Stimulated activated CD8-positive, alpha-beta memory T cell treated with anti-CD3 and anti-CD28 coated beads, Interleukin-4, amount 100 ng/mL, for 48 hours (primary cell): ENCODE results near the gene GPSM1.
"Not testable (repeated sequence)": the region's sequence is repeated elsewhere in the genome, so short reads cannot be mapped to it uniquely, and the experiment has no call there.

Experiments used
- DNase-seq: peaks from one replicate; pipeline ENCODE4 v3.0.0-alpha.2; 2020

Gene GPSM1

GRCh38 chr9:136318776-136319241, 8.5 kb upstream of the GPSM1 start:
- no peak for DNase-seq

GRCh38 chr9:136319244-136319643, 8.1 kb upstream of the GPSM1 start:
- not testable (repeated sequence) for DNase-seq

GRCh38 chr9:136319955-136320354, 7.4 kb upstream of the GPSM1 start:
- DNase-seq = not testable (repeated sequence)

GRCh38 chr9:136320972-136321371, 6.4 kb upstream of the GPSM1 start:
- not testable (repeated sequence) for DNase-seq

GRCh38 chr9:136321561-136321960, 5.8 kb upstream of the GPSM1 start:
- DNase-seq = no peak

GRCh38 chr9:136322756-136323330, 4.5 kb upstream of the GPSM1 start:
- DNase-seq = no peak

- no peak for DNase-seq
These were observed 4.0 kb upstream of the GPSM1 start for GRCh38 chr9:136323371-136323789.

GRCh38 chr9:136324501-136325300, 2.6 kb upstream of the GPSM1 start:
- no peak for DNase-seq

- no peak for DNase-seq
These were observed 2.0 kb upstream of the GPSM1 start for GRCh38 chr9:136325358-136325757.

GRCh38 chr9:136326061-136326760, 1.1 kb upstream of the GPSM1 start:
- no peak for DNase-seq

GRCh38 chr9:136326761-136327303, 507 bp upstream of the GPSM1 start:
- DNase-seq = no peak

- no peak for DNase-seq
These were observed 777 bp downstream of the GPSM1 start for GRCh38 chr9:136328011-136328621.

- no peak for DNase-seq
These were observed 1.3 kb downstream of the GPSM1 start for GRCh38 chr9:136328622-136329041.

- DNase-seq = no peak
These were observed 1.9 kb downstream of the GPSM1 start for GRCh38 chr9:136329211-136329627.

GRCh38 chr9:136329636-136330405, 2.5 kb downstream of the GPSM1 start:
- no peak for DNase-seq

GRCh38 chr9:136330406-136330990, 3.2 kb downstream of the GPSM1 start:
- no peak for DNase-seq

- DNase-seq = no peak
These were observed 3.7 kb downstream of the GPSM1 start for GRCh38 chr9:136331030-136331429.

GRCh38 chr9:136331556-136332481, 4.5 kb downstream of the GPSM1 start:
- DNase-seq = no peak

GRCh38 chr9:136332482-136332983, 5.2 kb downstream of the GPSM1 start:
- no peak for DNase-seq

GRCh38 chr9:136333045-136333444, 5.7 kb downstream of the GPSM1 start:
- DNase-seq = no peak
